ENCODE measurements around the gene PLD2.

DNA sequence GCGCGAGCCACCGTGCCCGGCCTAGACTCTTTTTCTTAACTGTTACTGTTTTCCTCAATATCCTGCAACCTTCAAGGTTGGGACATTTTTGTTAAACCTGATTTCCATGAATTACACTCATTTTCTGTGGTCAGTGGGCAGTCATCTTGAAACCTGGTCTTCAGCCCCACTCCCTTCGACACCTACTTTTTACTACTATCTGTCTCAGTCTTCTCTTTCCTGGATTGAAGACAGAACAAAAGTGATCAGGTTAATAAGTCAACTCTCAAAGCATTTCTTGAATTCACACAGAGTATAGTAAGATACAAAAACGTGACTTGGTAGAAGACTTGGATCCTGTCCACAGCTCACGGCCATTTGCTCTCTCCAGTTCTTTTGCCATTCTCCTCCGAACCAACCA is 32.3 kb downstream of the PLD2 start:
- TF ChIP-seq, protein P1, sequence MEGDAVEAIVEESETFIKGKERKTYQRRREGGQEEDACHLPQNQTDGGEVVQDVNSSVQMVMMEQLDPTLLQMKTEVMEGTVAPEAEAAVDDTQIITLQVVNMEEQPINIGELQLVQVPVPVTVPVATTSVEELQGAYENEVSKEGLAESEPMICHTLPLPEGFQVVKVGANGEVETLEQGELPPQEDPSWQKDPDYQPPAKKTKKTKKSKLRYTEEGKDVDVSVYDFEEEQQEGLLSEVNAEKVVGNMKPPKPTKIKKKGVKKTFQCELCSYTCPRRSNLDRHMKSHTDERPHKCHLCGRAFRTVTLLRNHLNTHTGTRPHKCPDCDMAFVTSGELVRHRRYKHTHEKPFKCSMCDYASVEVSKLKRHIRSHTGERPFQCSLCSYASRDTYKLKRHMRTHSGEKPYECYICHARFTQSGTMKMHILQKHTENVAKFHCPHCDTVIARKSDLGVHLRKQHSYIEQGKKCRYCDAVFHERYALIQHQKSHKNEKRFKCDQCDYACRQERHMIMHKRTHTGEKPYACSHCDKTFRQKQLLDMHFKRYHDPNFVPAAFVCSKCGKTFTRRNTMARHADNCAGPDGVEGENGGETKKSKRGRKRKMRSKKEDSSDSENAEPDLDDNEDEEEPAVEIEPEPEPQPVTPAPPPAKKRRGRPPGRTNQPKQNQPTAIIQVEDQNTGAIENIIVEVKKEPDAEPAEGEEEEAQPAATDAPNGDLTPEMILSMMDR (IDR thresholded peaks at IDR 0.05; ENCODE audit: low read length), result no peak
- no peak for TF ChIP-seq EZH2 (optimal IDR thresholded peaks at IDR 0.05; ENCODE audit: low read depth, low read length)
